Parathyroid adenoma (tissue), 2 donors: ENCODE results near the gene STON1.

ENCODE experiments used
- H2AFZ ChIP-seq: fragments of 300-600 bp; sonication (generic); one replicate; pipeline ENCODE4 v1.7.0; 2017; ENCODE audit warnings: antibody characterized with exemption, mild to moderate bottlenecking
- H3K27ac ChIP-seq: fragments of 300-600 bp; sonication (generic); one replicate; pipeline ENCODE4 v1.7.0; 2017
- H3K27me3 ChIP-seq: fragments of 300-600 bp; sonication (generic); one replicate; pipeline ENCODE4 v1.7.0; 2017; ENCODE audit warnings: low read length; ENCODE audit not compliant: control insufficient read depth, insufficient read depth
- H3K36me3 ChIP-seq: fragments of 300-600 bp; sonication (generic); one replicate; pipeline ENCODE4 v1.7.0; 2017; ENCODE audit warnings: low read length; ENCODE audit not compliant: control insufficient read depth, insufficient read depth
- H3K4me1 ChIP-seq: fragments of 300-600 bp; sonication (generic); one replicate; pipeline ENCODE4 v1.7.0; 2017; ENCODE audit warnings: control low read depth
- H3K4me2 ChIP-seq: fragments of 300-600 bp; sonication (generic); one replicate; pipeline ENCODE4 v1.7.0; 2017; ENCODE audit warnings: low read length
- H3K4me3 ChIP-seq: fragments of 300-600 bp; sonication (generic); one replicate; pipeline ENCODE4 v1.7.0; 2017; ENCODE audit warnings: low read depth, low read length
- H3K79me2 ChIP-seq: fragments of 300-600 bp; sonication (generic); one replicate; pipeline ENCODE4 v1.7.0; 2017; ENCODE audit warnings: control low read depth
- H3K9ac ChIP-seq: fragments of 300-600 bp; sonication (generic); one replicate; pipeline ENCODE4 v1.7.0; 2017; ENCODE audit warnings: mild to moderate bottlenecking
- H3K9me3 ChIP-seq: fragments of 300-600 bp; sonication (generic); one replicate; pipeline ENCODE4 v1.7.0; 2017; ENCODE audit warnings: low read length; ENCODE audit not compliant: control insufficient read depth
- CTCF ChIP-seq: fragments of 300-600 bp; sonication (generic); IDR thresholded peaks from one replicate; pipeline ENCODE4 v1.7.0; 2017; ENCODE audit warnings: antibody characterized with exemption, mild to moderate bottlenecking
- donor health status: primary hyperparathyroidism.

STON1 gene

GRCh38 chr2:48508461-48509124 is 21.4 kb upstream of the STON1 start:
- H3K4me3 ChIP-seq: no peak overlapping the region
- H3K9ac ChIP-seq: no peak overlapping the region
- no peak for TF ChIP-seq CTCF
- no peaks in the 10 kb centered on the region for H3K9me3 ChIP-seq
- H3K27me3 ChIP-seq: no peaks in the 10 kb centered on the region
- H3K4me2 ChIP-seq: no peak overlapping the region
- H3K4me1 ChIP-seq: peaks cover 3% of the 10 kb centered on the region
- no peaks in the 10 kb centered on the region for H3K79me2 ChIP-seq
- no peak overlapping the region for H2AFZ ChIP-seq
- H3K36me3 ChIP-seq: no peaks in the 10 kb centered on the region
- H3K27ac ChIP-seq: no peak overlapping the region

- Histone ChIP-seq H3K27me3 (no peaks in the 10 kb centered on the region), H3K9ac (no peak overlapping the region), H2AFZ (no peak overlapping the region), H3K9me3 (no peaks in the 10 kb centered on the region), H3K27ac (no peak overlapping the region), H3K4me3 (no peak overlapping the region), H3K79me2 (no peaks in the 10 kb centered on the region), H3K36me3 (no peaks in the 10 kb centered on the region), H3K4me2 (no peak overlapping the region), H3K4me1 (peaks cover 3% of the 10 kb centered on the region)
- no peak for TF ChIP-seq CTCF
These were observed 19.6 kb upstream of the STON1 start for GRCh38 chr2:48510329-48510728.

DNA sequence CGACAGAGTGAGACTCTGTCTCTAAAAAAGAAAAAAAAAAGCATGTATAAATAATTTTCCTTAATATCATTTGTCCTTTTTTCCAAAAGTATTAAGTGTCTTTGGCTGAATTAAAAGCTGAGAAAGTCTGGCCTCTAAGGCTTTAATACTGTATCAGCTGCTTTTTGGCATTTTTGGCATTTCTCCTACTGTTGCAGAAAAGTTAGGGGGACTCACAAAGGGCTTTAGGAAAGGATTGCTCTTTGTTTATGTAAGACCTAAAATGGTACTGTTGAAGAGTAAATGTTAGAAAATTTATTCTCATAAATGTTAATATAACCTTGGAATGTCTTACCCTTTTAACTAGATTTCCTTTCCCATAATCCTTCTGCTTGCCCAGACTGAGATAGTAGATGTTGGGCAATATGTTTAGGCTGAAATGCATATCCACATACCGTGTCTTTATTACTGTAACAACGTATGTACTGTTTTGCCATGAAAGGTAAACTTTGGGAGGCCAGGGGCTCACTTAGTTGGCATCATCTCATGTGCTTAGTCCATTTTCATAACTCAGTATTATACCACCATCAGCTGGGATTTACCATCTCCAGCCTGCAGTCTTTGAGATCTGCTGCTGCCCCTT is 18.0 kb upstream of the STON1 start:
- no peaks in the 10 kb centered on the region for H3K36me3 ChIP-seq
- no peaks in the 10 kb centered on the region for H3K27me3 ChIP-seq
- no peaks in the 10 kb centered on the region for H3K9me3 ChIP-seq
- H2AFZ ChIP-seq: no peak overlapping the region
- no peak for TF ChIP-seq CTCF
- H3K4me2 ChIP-seq: no peak overlapping the region
- H3K79me2 ChIP-seq: no peaks in the 10 kb centered on the region
- peaks cover 3% of the 10 kb centered on the region for H3K4me1 ChIP-seq
- H3K27ac ChIP-seq: no peak overlapping the region
- no peak overlapping the region for H3K4me3 ChIP-seq
- no peak overlapping the region for H3K9ac ChIP-seq

GRCh38 chr2:48512571-48512970 is 17.4 kb upstream of the STON1 start:
- Histone ChIP-seq H3K27ac (no peak overlapping the region), H3K36me3 (no peaks in the 10 kb centered on the region), H2AFZ (no peak overlapping the region), H3K27me3 (no peaks in the 10 kb centered on the region), H3K9ac (no peak overlapping the region), H3K4me1 (peaks cover 3% of the 10 kb centered on the region), H3K4me3 (no peak overlapping the region), H3K79me2 (no peaks in the 10 kb centered on the region), H3K9me3 (no peaks in the 10 kb centered on the region), H3K4me2 (no peak overlapping the region)
- no peak for TF ChIP-seq CTCF
